Lower leg skin (tissue), 4 donors: ENCODE results near the gene HELT. TPM values are rescaled to one million over a fixed set of nuclear protein-coding genes. Genes with fewer than 3 reads are reported as not detected.
"Not testable (repeated sequence)": the region's sequence is repeated elsewhere in the genome, so short reads cannot be mapped to it uniquely, and the experiment has no call there.

Source experiments
- DNase-seq, 2 donors: peaks; one replicate each; pipeline ENCODE4 v3.0.0-alpha.2; 2019; ENCODE audit warnings: low spot score in 2 of 2
- H3K4me3 ChIP-seq: fragments of 200-600 bp; sonication (generic); 2 replicates; pipeline ENCODE4 v1.5.1; 2017; ENCODE audit warnings: mild to moderate bottlenecking, low read depth; ENCODE audit not compliant: poor library complexity, severe bottlenecking
- CTCF ChIP-seq, 3 donors: fragments of 450-650 bp; IDR thresholded peaks; one replicate each; pipeline ENCODE4 v1.5.1; 2016; ENCODE audit warnings: antibody characterized with exemption in 3 of 3, mild to moderate bottlenecking in 3 of 3, moderate library complexity in 2 of 3
- POLR2A ChIP-seq, 2 donors: fragments of 450-650 bp; IDR thresholded peaks; one replicate each; pipeline ENCODE4 v1.6.1; 2016 to 2017; ENCODE audit warnings: antibody characterized with exemption in 2 of 2, mild to moderate bottlenecking in 1 of 2, moderate library complexity in 1 of 2
- WGBS, 2 donors: methylation state at CpG; one replicate each; pipeline ENCODE4 v1.1.5; 2018; 5-methylcytosine and 5-hydroxymethylcytosine counted together
- intact Hi-C: fragments of 100-400 bp; cut with DNase I; formaldehyde crosslinking; loops from one replicate; pipeline ENCODE4 v1.15.0; 2023; ENCODE audit warnings: low total_unique reads
- total RNA-seq, 4 donors: library from RNA; depleted of rRNA; stranded (reverse); fragments of >200 nt; gene quantifications; one replicate each; pipeline ENCODE4 v1.1.0, GENCODE V29; 2016

The HELT gene
- 1 to 10 TPM in 3 of 4 donors, under 1 TPM in 1; 0.34 to 8.7 (median 2.2) TPM for total RNA-seq

GRCh38 chr4:185017964-185018772, at the start of gene HELT:
Gene HELT, plus strand, starts transcription at chr4:185018490. Its CDS starts 439 bp downstream, at chr4:185018929.
- intact Hi-C loops, result no loop called here
- H3K4me3 ChIP-seq, result no peak within 1 kb of the TSS
- no peak for TF ChIP-seq POLR2A (IDR thresholded peaks at IDR 0.05)
- no peak for TF ChIP-seq CTCF (IDR thresholded peaks at IDR 0.05)
- no peak for DNase-seq
- WGBS, 2 donors, result 1% methylated on average over 56 to 57 of the region's 58 CpGs

GRCh38 chr4:184968784-184969201, 49.5 kb upstream of the HELT start:
- DNase-seq, result peak; percentile 63 to 90
- 56 to 68% methylated on average over 3 to 5 of the region's 5 CpGs for WGBS, 2 donors
- H3K4me3 ChIP-seq, result no peak overlapping the region
- no peak for TF ChIP-seq CTCF (IDR thresholded peaks at IDR 0.05)
- TF ChIP-seq POLR2A (IDR thresholded peaks at IDR 0.05), result no peak
- intact Hi-C loops, result no loop called here

- no peak overlapping the region for H3K4me3 ChIP-seq
- 94 to 95% methylated on average over 5 of the region's 5 CpGs for WGBS, 2 donors
- TF ChIP-seq POLR2A (IDR thresholded peaks at IDR 0.05) (no peak), CTCF (IDR thresholded peaks at IDR 0.05) (no peak)
- DNase-seq, result peak in 1 of 2 donors; percentile 74
- intact Hi-C loops, result no loop called here
Measured at GRCh38 chr4:184969610-184970009, 48.7 kb upstream of the HELT start.

- 91 to 94% methylated on average over 7 of the region's 7 CpGs for WGBS, 2 donors
- no peak overlapping the region for H3K4me3 ChIP-seq
- TF ChIP-seq POLR2A (IDR thresholded peaks at IDR 0.05) (no peak), CTCF (IDR thresholded peaks at IDR 0.05) (no peak)
- intact Hi-C loops, result no loop called here
- peak in 1 of 2 donors; percentile 39 for DNase-seq
Measured at GRCh38 chr4:184972991-184973390, 45.3 kb upstream of the HELT start.

GRCh38 chr4:184976348-184976747, 41.9 kb upstream of the HELT start:
- 72 to 73% methylated on average over 2 of the region's 2 CpGs for WGBS, 2 donors
- H3K4me3 ChIP-seq, intact Hi-C loops, DNase-seq: not testable (repeated sequence)

GRCh38 chr4:184977747-184978146, 40.5 kb upstream of the HELT start:
- DNase-seq, result no peak
- intact Hi-C loops, result no loop called here
- WGBS, 2 donors, result 48 to 55% methylated on average over 3 of the region's 3 CpGs
- H3K4me3 ChIP-seq, result no peak overlapping the region
- no peak for TF ChIP-seq CTCF (IDR thresholded peaks at IDR 0.05)
- no peak for TF ChIP-seq POLR2A (IDR thresholded peaks at IDR 0.05)
